NCI-H748 (cell line): Measurements from ENCODE around the gene B3GNT3.
"Not testable (repeated sequence)": the region's sequence is repeated elsewhere in the genome, so short reads cannot be mapped to it uniquely, and the experiment has no call there.

ENCODE experiments used
- DNase-seq: peaks from one replicate; lab custom pipeline; 2025; ENCODE audit not compliant: unreplicated experiment; lab: John Stamatoyannopoulos, UW

The B3GNT3 gene

GRCh38 chr19:17796838-17797423, 2.0 kb downstream of the B3GNT3 start:
- DNase-seq: no peak

- no peak for DNase-seq
Measured at GRCh38 chr19:17797424-17798201, 2.7 kb downstream of the B3GNT3 start.

- DNase-seq: not testable (repeated sequence)
Measured at GRCh38 chr19:17798599-17798998, 3.7 kb downstream of the B3GNT3 start.

GRCh38 chr19:17802137-17802858, 7.4 kb downstream of the B3GNT3 start:
- no peak for DNase-seq

GRCh38 chr19:17803264-17803896, 8.4 kb downstream of the B3GNT3 start:
- no peak for DNase-seq

- no peak for DNase-seq
Measured at GRCh38 chr19:17805427-17805826, 10.5 kb downstream of the B3GNT3 start.

GRCh38 chr19:17806945-17807344, 12.0 kb downstream of the B3GNT3 start:
- no peak for DNase-seq

GRCh38 chr19:17807731-17808316, 12.9 kb downstream of the B3GNT3 start:
- DNase-seq: no peak

- DNase-seq: no peak
Measured at GRCh38 chr19:17811103-17811502, 16.2 kb downstream of the B3GNT3 start.

GRCh38 chr19:17811681-17812080, 16.7 kb downstream of the B3GNT3 start:
- DNase-seq: no peak

GRCh38 chr19:17812099-17812498, 17.2 kb downstream of the B3GNT3 start:
- DNase-seq: no peak

- DNase-seq: no peak
Measured at GRCh38 chr19:17817668-17818363, 22.9 kb downstream of the B3GNT3 start.

GRCh38 chr19:17821190-17821589, 26.3 kb downstream of the B3GNT3 start, which contains the start of gene INSL3:
Gene INSL3 (minus strand): TSS chr19:17821519. CDS start chr19:17821506, 13 bp downstream.
- no peak for DNase-seq

- no peak for DNase-seq
Measured at GRCh38 chr19:17824339-17824738, 29.4 kb downstream of the B3GNT3 start.

- DNase-seq: no peak
Measured at GRCh38 chr19:17826508-17827056, 31.6 kb downstream of the B3GNT3 start.

GRCh38 chr19:17829855-17830566, 35.1 kb downstream of the B3GNT3 start:
- DNase-seq: peak; percentile 76

GRCh38 chr19:17830567-17831418, 35.9 kb downstream of the B3GNT3 start:
- DNase-seq: peak; percentile 81

- DNase-seq: peak; percentile 37
Measured at GRCh38 chr19:17831419-17831888, 36.5 kb downstream of the B3GNT3 start.
